Measurements from ENCODE around the gene GJA3. TPM values are rescaled to one million over a fixed set of nuclear protein-coding genes. Genes with fewer than 3 reads are reported as not detected.
"Not testable (repeated sequence)": the region's sequence is repeated elsewhere in the genome, so short reads cannot be mapped to it uniquely, and the experiment has no call there.

Gene GJA3
- total RNA-seq, 1 donor from 2014 or later = not detected

- peak; percentile 81 to 84 for DNase-seq (ENCODE audit: low read depth in 2 of 2)
Observed at GRCh38 chr13:20182231-20182846, 21.5 kb upstream of the GJA3 start.

- DNase-seq (ENCODE audit: low read depth in 2 of 2) = no peak
Observed at GRCh38 chr13:20181188-20181587, 20.3 kb upstream of the GJA3 start.

- no peak for DNase-seq (ENCODE audit: low read depth in 2 of 2)
Observed at GRCh38 chr13:20178156-20178555, 17.3 kb upstream of the GJA3 start.

GRCh38 chr13:20177049-20177831 lies 16.4 kb upstream of the GJA3 start:
- DNase-seq (ENCODE audit: low read depth in 2 of 2) = no peak

- no peak for DNase-seq (ENCODE audit: low read depth in 2 of 2)
Observed at GRCh38 chr13:20175907-20176652, 15.2 kb upstream of the GJA3 start.

GRCh38 chr13:20175406-20175794 lies 14.5 kb upstream of the GJA3 start:
- no peak for DNase-seq (ENCODE audit: low read depth in 2 of 2)

GRCh38 chr13:20174656-20175405 lies 14.0 kb upstream of the GJA3 start:
- DNase-seq (ENCODE audit: low read depth in 2 of 2) = peak; percentile 60 to 86

- no peak for DNase-seq (ENCODE audit: low read depth in 2 of 2)
Observed at GRCh38 chr13:20173116-20173746, 12.4 kb upstream of the GJA3 start.

GRCh38 chr13:20171364-20171763 lies 10.5 kb upstream of the GJA3 start:
- no peak for DNase-seq (ENCODE audit: low read depth in 2 of 2)

GRCh38 chr13:20170921-20171320 lies 10.1 kb upstream of the GJA3 start:
- DNase-seq (ENCODE audit: low read depth in 2 of 2) = no peak

- peak in 1 of 2 donors; percentile 51 for DNase-seq (ENCODE audit: low read depth in 2 of 2)
Observed at GRCh38 chr13:20168396-20168795, 7.5 kb upstream of the GJA3 start.

GRCh38 chr13:20165417-20166257 lies 4.8 kb upstream of the GJA3 start:
- no peak for DNase-seq (ENCODE audit: low read depth in 2 of 2)

- no peak for DNase-seq (ENCODE audit: low read depth in 2 of 2)
Observed at GRCh38 chr13:20161951-20162300, 1.1 kb upstream of the GJA3 start.

GRCh38 chr13:20161275-20161950 lies 561 bp upstream of the GJA3 start:
- no peak for DNase-seq (ENCODE audit: low read depth in 2 of 2)

- DNase-seq (ENCODE audit: low read depth in 2 of 2) = peak in 1 of 2 donors; percentile 15
Observed at GRCh38 chr13:20159646-20160305, 1.1 kb downstream of the GJA3 start.

- DNase-seq (ENCODE audit: low read depth in 2 of 2) = no peak
Observed at GRCh38 chr13:20157151-20157796, 3.6 kb downstream of the GJA3 start.

- DNase-seq (ENCODE audit: low read depth in 2 of 2) = no peak
Observed at GRCh38 chr13:20156702-20157101, 4.2 kb downstream of the GJA3 start.

- not testable (repeated sequence) for DNase-seq (ENCODE audit: low read depth in 2 of 2)
Observed at GRCh38 chr13:20153290-20153689, 7.6 kb downstream of the GJA3 start.

- no peak for DNase-seq (ENCODE audit: low read depth in 2 of 2)
Observed at GRCh38 chr13:20151612-20152011, 9.2 kb downstream of the GJA3 start.

Measured in lung microvascular endothelial cell (primary cell).